Upper lobe of left lung (tissue), 6 donors: ENCODE measurements around the gene TEX47. TPM values are rescaled to one million over a fixed set of nuclear protein-coding genes. Genes with fewer than 3 reads are reported as not detected.

ENCODE experiments used
- ATAC-seq, 2 donors: fragments of 200-7000 bp; cut with Tn5 transposase; one replicate each; pipeline ENCODE4 v1.9.1; 2022; ENCODE audit warnings: mild to moderate bottlenecking in 2 of 2, moderate library complexity in 2 of 2; ENCODE audit not compliant: low FRiP score in 2 of 2
- DNase-seq, 2 donors: peaks; one replicate each; pipeline ENCODE4 v3.0.0-alpha.2; 2019 to 2020
- H3K27ac ChIP-seq, 4 donors: fragments of 200-600 bp; sonication (generic); one replicate each; pipeline ENCODE4 v1.5.1; 2016 to 2019
- H3K27me3 ChIP-seq, 4 donors: fragments of 200-600 bp; sonication (generic); one replicate each; pipeline ENCODE4 v1.5.1; 2017 to 2019
- H3K36me3 ChIP-seq, 4 donors: fragments of 200-600 bp; sonication (generic); one replicate each; pipeline ENCODE4 v1.5.1; 2016 to 2019
- H3K4me1 ChIP-seq, 4 donors: fragments of 200-600 bp; sonication (generic); one replicate each; pipeline ENCODE4 v1.5.1; 2018 to 2019
- H3K4me3 ChIP-seq, 4 donors: fragments of 200-600 bp; sonication (generic); one replicate each; pipeline ENCODE4 v1.5.1; 2017 to 2019; ENCODE audit warnings: mild to moderate bottlenecking in 2 of 4, moderate library complexity in 1 of 4
- H3K9me3 ChIP-seq, 4 donors: fragments of 200-600 bp; sonication (generic); one replicate each; pipeline ENCODE4 v1.5.1; 2018 to 2019
- CTCF ChIP-seq, 6 experiments: fragments of 450-650 bp in 4 of 6; fragments of 200-600 bp in 2 of 6; sonication (generic) in 2 of 6; IDR thresholded peaks; one replicate each; pipeline ENCODE4 v1.5.1; 2016 to 2019; ENCODE audit warnings: antibody characterized with exemption in 6 of 6
- EP300 ChIP-seq, 4 donors: sonication (generic); formaldehyde crosslinking; IDR thresholded peaks; one replicate each; pipeline ENCODE4 v1.5.1; 2017; ENCODE audit warnings: antibody characterized with exemption in 4 of 4, control low read depth in 2 of 4
- POLR2A ChIP-seq, 4 donors: fragments of 450-650 bp; IDR thresholded peaks; one replicate each; pipeline ENCODE4 v1.5.1; 2016 to 2017; ENCODE audit warnings: antibody characterized with exemption in 4 of 4, mild to moderate bottlenecking in 2 of 4
- POLR2AphosphoS5 ChIP-seq, 2 donors: sonication (generic); formaldehyde crosslinking; IDR thresholded peaks; one replicate each; pipeline ENCODE4 v1.5.1; 2017; ENCODE audit warnings: antibody characterized with exemption in 2 of 2
- WGBS, 2 donors: methylation state at CpG; one replicate each; pipeline ENCODE4 v1.1.5; 2017 to 2018; 5-methylcytosine and 5-hydroxymethylcytosine counted together
- total RNA-seq, 6 donors: library from RNA; depleted of rRNA in 4 of 6; stranded (reverse); fragments of >200 nt in 4 of 6; gene quantifications; one replicate each; pipeline versions ENCODE4 v1.1.0 to v1.2.1, GENCODE V29; 2016 to 2021
- donor health status: DM: no; HTN: no; CAD: no; lungs with moderate emphysema.
- donor health status: DM: no; HTN: yes; CAD: no; lungs with severe emphysema.

TEX47 gene
- total RNA-seq, 6 donors from 2014 or later, result not detected

- ATAC-seq, result no peak
- H3K4me1 ChIP-seq, result no peaks in the 10 kb centered on the region
- no peak for DNase-seq
Measured at GRCh38 chr7:88818552-88818951, 23.0 kb upstream of the TEX47 start.

GRCh38 chr7:88806280-88807037 is 10.9 kb upstream of the TEX47 start:
- Histone ChIP-seq H3K4me1 (no peaks in the 10 kb centered on the region), H3K27me3 (no peaks in the 10 kb centered on the region), H3K27ac (no peak overlapping the region), H3K36me3 (no peaks in the 10 kb centered on the region), H3K9me3 (no peaks in the 10 kb centered on the region), H3K4me3 (no peak overlapping the region)
- DNase-seq, result no peak
- TF ChIP-seq CTCF (IDR thresholded peaks at IDR 0.05) (no peak), EP300 (IDR thresholded peaks at IDR 0.05) (no peak), POLR2A (IDR thresholded peaks at IDR 0.05) (no peak), POLR2AphosphoS5 (IDR thresholded peaks at IDR 0.05) (no peak)
- ATAC-seq, result no peak
- WGBS, 2 donors, result 72 to 75% methylated on average over 2 of the region's 2 CpGs

More at GRCh38 chr7:88818552-88818951, 23.0 kb upstream of the TEX47 start:
- Histone ChIP-seq H3K27ac (no peak overlapping the region), H3K36me3 (no peaks in the 10 kb centered on the region), H3K27me3 (no peaks in the 10 kb centered on the region), H3K9me3 (no peaks in the 10 kb centered on the region), H3K4me3 (no peak overlapping the region)
- TF ChIP-seq POLR2A (IDR thresholded peaks at IDR 0.05), result no peak
- TF ChIP-seq EP300 (IDR thresholded peaks at IDR 0.05), result no peak
- no peak for TF ChIP-seq CTCF (IDR thresholded peaks at IDR 0.05)
- TF ChIP-seq POLR2AphosphoS5 (IDR thresholded peaks at IDR 0.05), result no peak

GRCh38 chr7:88801046-88801445 is 5.5 kb upstream of the TEX47 start:
- Histone ChIP-seq H3K27me3 (no peaks in the 10 kb centered on the region), H3K36me3 (no peaks in the 10 kb centered on the region), H3K9me3 (no peaks in the 10 kb centered on the region), H3K4me1 (no peaks in the 10 kb centered on the region), H3K27ac (no peak overlapping the region), H3K4me3 (no peak overlapping the region)
- WGBS, 2 donors, result 59 to 68% methylated on average over 3 of the region's 3 CpGs
- DNase-seq (no peak), ATAC-seq (no peak)
- no peak for TF ChIP-seq POLR2A (IDR thresholded peaks at IDR 0.05)
- TF ChIP-seq POLR2AphosphoS5 (IDR thresholded peaks at IDR 0.05), result no peak
- no peak for TF ChIP-seq CTCF (IDR thresholded peaks at IDR 0.05)
- no peak for TF ChIP-seq EP300 (IDR thresholded peaks at IDR 0.05)

GRCh38 chr7:88792361-88792760 is 3.2 kb downstream of the TEX47 start:
- no peak for TF ChIP-seq CTCF (IDR thresholded peaks at IDR 0.05)
- no peak overlapping the region for H3K27ac ChIP-seq
- DNase-seq, result no peak
- H3K27me3 ChIP-seq, result no peaks in the 10 kb centered on the region
- ATAC-seq, result no peak
- no peak overlapping the region for H3K4me3 ChIP-seq
- no peaks in the 10 kb centered on the region for H3K4me1 ChIP-seq
- 63 to 75% methylated on average over 3 of the region's 3 CpGs for WGBS, 2 donors
- no peaks in the 10 kb centered on the region for H3K9me3 ChIP-seq
- H3K36me3 ChIP-seq, result no peaks in the 10 kb centered on the region

GRCh38 chr7:88791891-88792290 is 3.6 kb downstream of the TEX47 start:
- ATAC-seq (no peak), DNase-seq (no peak)
- no peak overlapping the region for H3K27ac ChIP-seq
- WGBS, 2 donors, result 64 to 82% methylated on average over 3 to 4 of the region's 4 CpGs
- H3K27me3 ChIP-seq, result no peaks in the 10 kb centered on the region
- no peaks in the 10 kb centered on the region for H3K9me3 ChIP-seq
- no peak for TF ChIP-seq CTCF (IDR thresholded peaks at IDR 0.05)
- no peaks in the 10 kb centered on the region for H3K4me1 ChIP-seq
- H3K36me3 ChIP-seq, result no peaks in the 10 kb centered on the region
- H3K4me3 ChIP-seq, result no peak overlapping the region
